Nephron progenitor cell (in vitro differentiated cells): ENCODE results near the gene NCAPD3.

Source experiments
- DNase-seq: peaks from one replicate; pipeline ENCODE4 v3.0.0; 2021
- H3K27ac Mint-ChIP-seq: 2 replicates; pipeline ENCODE4 v1.8.0; 2021; ENCODE audit warnings: mild to moderate bottlenecking, moderate library complexity, mixed read lengths
- H3K27me3 Mint-ChIP-seq: 2 replicates; pipeline ENCODE4 v1.8.0; 2021; ENCODE audit warnings: mild to moderate bottlenecking, low read depth, mixed read lengths; ENCODE audit not compliant: poor library complexity
- H3K36me3 Mint-ChIP-seq: 2 replicates; pipeline ENCODE4 v1.8.0; 2021; ENCODE audit warnings: low read depth, mixed read lengths
- H3K4me1 Mint-ChIP-seq: 2 replicates; pipeline ENCODE4 v1.8.0; 2021; ENCODE audit warnings: mixed read lengths
- H3K4me3 Mint-ChIP-seq: 2 replicates; pipeline ENCODE4 v1.8.0; 2021; ENCODE audit warnings: mild to moderate bottlenecking, moderate library complexity, mixed read lengths
- H3K9me3 Mint-ChIP-seq: 2 replicates; pipeline ENCODE4 v1.8.0; 2021; ENCODE audit warnings: mild to moderate bottlenecking, moderate library complexity, mixed read lengths
- TF ChIP-seq, protein P1 (sequence below): fragments of 200-600 bp; sonication (generic); IDR thresholded peaks from 2 replicates; pipeline ENCODE4 v1.5.0; 2021; ENCODE audit warnings: antibody characterized with exemption

The NCAPD3 gene

DNA sequence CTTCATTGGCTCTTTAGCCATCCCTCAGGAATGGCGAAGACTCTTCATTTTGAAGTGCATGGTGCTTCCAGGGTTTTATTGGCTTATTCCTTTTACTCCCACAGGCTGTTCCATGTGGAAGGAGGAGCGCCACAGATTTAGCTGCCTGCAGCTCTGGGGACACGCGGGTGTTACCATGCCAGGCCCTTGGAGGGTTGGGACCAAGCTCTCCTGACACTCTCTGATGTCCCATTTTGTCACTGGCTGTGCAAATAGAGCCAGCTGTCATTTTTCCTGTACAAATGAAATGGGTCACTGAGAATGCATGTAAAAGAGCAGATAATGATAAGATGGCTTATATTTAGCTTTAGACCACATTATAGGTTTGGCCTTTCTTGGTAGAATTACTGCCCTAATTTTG, 20.1 kb upstream of the NCAPD3 start:
- Mint-ChIP-seq H3K27ac (no peak overlapping the region), H3K36me3 (peaks cover 26% of the 10 kb centered on the region), H3K4me3 (no peak overlapping the region), H3K9me3 (no peaks in the 10 kb centered on the region), H3K4me1 (no peaks in the 10 kb centered on the region), H3K27me3 (no peaks in the 10 kb centered on the region)
- TF ChIP-seq, protein P1, sequence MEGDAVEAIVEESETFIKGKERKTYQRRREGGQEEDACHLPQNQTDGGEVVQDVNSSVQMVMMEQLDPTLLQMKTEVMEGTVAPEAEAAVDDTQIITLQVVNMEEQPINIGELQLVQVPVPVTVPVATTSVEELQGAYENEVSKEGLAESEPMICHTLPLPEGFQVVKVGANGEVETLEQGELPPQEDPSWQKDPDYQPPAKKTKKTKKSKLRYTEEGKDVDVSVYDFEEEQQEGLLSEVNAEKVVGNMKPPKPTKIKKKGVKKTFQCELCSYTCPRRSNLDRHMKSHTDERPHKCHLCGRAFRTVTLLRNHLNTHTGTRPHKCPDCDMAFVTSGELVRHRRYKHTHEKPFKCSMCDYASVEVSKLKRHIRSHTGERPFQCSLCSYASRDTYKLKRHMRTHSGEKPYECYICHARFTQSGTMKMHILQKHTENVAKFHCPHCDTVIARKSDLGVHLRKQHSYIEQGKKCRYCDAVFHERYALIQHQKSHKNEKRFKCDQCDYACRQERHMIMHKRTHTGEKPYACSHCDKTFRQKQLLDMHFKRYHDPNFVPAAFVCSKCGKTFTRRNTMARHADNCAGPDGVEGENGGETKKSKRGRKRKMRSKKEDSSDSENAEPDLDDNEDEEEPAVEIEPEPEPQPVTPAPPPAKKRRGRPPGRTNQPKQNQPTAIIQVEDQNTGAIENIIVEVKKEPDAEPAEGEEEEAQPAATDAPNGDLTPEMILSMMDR, result no peak
- DNase-seq, result no peak

DNA sequence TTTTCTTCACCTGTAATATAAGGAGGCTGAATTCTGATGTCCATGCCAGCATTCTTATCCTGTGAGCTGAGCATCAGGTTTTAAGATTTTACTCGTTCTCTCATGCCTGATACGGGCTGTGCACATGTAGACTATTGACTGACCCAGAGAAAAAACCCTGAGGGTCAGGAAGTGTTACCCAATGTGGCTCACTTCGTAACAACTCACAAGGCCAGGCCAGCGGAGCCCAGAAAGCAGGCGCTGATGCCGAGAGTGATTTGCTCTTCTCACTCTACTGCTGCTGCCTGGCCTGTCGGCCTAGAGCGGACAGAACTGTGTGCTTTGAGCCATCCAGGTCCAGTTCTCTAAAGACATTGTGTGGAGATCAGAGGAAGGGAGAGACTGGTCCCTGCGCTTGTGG, 18.6 kb upstream of the NCAPD3 start:
- no peak for DNase-seq
- Mint-ChIP-seq H3K27ac (no peak overlapping the region), H3K27me3 (peaks cover 3% of the 10 kb centered on the region), H3K9me3 (no peaks in the 10 kb centered on the region), H3K4me1 (no peaks in the 10 kb centered on the region), H3K36me3 (peaks cover 23% of the 10 kb centered on the region), H3K4me3 (no peak overlapping the region)
- TF ChIP-seq, protein P1, result no peak

DNA sequence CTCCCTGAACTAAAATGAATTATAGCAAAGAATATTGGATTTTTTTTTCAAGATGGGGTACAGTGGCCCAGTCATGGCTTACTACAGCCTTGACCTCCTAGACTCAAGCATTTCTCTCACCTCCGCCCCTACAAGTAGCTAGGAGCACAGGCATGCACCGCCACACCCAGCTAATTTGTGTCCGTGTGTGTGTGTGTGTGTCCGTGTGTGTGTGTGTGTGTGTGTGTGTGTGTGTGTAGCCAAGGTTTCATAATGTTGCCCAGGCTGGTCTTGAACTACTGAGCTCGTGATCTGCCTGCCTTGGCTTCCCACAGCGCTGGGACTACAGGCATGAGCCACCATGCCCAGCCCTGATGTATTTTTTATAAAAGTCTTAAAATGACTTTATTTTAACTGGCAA, 16.8 kb upstream of the NCAPD3 start:
- DNase-seq, result no peak
- no peaks in the 10 kb centered on the region for H3K4me1 Mint-ChIP-seq
- TF ChIP-seq, protein P1, result no peak
- H3K9me3 Mint-ChIP-seq, result no peaks in the 10 kb centered on the region
- peaks cover 26% of the 10 kb centered on the region for H3K36me3 Mint-ChIP-seq
- peaks cover 3% of the 10 kb centered on the region for H3K27me3 Mint-ChIP-seq
- H3K4me3 Mint-ChIP-seq, result no peak overlapping the region
- no peak overlapping the region for H3K27ac Mint-ChIP-seq

DNA sequence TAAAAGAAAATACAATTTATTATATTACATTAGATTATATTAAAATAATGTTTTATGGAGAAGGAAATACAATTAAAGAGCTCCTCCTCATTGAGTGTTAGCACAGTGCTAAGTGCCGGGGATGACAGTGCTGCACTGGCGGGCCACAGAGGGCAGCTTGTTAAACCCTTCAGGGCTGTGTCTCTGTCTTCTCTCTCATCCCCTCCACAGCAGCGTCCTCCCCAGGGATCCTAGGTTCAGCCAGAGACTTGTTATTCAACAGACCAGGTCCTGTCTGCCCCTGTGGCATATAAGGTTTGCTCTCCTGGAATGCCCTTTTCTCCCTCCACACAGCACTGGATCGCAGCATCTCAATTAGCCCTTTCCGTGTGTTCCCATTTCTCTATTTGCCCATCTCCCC, 15.2 kb upstream of the NCAPD3 start:
- Mint-ChIP-seq H3K4me1 (no peaks in the 10 kb centered on the region), H3K4me3 (no peak overlapping the region)

DNA sequence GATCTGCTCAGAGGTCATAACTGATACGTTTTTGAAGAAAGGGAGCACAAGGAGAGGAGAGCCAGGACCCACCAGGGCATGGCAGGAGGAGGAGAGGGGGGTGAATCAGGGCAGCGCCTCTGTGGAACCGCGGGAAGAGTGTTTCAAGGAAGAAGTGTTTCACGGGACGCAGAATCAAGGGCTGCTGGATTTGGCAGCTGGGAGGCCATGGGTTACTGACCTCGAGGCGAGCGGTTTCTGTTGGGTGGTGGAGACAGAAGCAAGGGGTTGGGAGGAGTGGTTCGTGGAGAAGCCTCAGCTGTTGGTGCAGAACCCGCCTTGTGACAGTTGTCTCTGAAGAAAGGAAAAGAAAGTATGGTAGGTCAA, 13.8 kb upstream of the NCAPD3 start:
- H3K4me3 Mint-ChIP-seq, result no peak overlapping the region
- H3K27ac Mint-ChIP-seq, result peak overlapping the region; percentile 37
- TF ChIP-seq, protein P1, result no peak
- H3K27me3 Mint-ChIP-seq, result peaks cover 3% of the 10 kb centered on the region
- peaks cover 5% of the 10 kb centered on the region for H3K4me1 Mint-ChIP-seq
- DNase-seq, result no peak
- H3K9me3 Mint-ChIP-seq, result no peaks in the 10 kb centered on the region
- H3K36me3 Mint-ChIP-seq, result peaks cover 34% of the 10 kb centered on the region

More for the DNA sequence above, 15.2 kb upstream of the NCAPD3 start:
- Mint-ChIP-seq H3K36me3 (peaks cover 34% of the 10 kb centered on the region), H3K27ac (no peak overlapping the region), H3K27me3 (peaks cover 3% of the 10 kb centered on the region), H3K9me3 (no peaks in the 10 kb centered on the region)
- TF ChIP-seq, protein P1, result no peak
- no peak for DNase-seq

DNA sequence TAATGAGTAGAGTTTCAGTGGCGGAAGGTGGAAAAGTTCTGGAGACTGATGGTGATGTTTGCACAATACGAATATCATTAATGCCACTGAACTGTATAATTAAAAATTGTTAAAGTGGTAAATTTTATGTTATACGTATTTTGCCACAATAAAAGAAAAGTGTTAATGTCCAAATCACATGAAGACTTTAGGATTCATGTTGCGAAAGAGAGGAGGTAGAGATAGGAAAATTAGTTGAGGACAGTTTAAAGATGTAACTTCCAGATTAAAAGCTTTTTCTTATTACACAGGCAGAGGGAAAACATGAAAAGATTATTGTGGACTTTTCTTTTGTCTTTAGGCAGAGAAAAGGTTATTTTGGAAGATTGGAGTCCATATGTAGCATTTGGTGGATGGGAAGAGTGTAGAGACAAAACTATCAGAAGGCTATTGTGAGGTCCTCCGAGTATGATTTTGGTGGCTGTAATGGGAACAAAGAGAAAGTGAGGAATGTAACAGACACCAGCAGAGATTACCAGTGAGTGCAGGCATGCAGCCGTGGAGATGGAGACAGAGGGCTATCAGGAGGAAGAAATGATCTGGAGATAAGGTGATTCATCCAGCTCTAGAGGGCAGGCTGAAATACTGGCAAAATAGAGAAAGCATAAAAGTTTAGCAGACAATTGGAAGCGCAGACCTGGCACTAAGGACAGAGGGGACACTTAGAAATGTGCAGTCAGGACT, 13.2 kb upstream of the NCAPD3 start:
- peak overlapping the region; percentile 37 for H3K27ac Mint-ChIP-seq
- H3K4me1 Mint-ChIP-seq, result peaks cover 11% of the 10 kb centered on the region
- no peak overlapping the region for H3K4me3 Mint-ChIP-seq
- H3K9me3 Mint-ChIP-seq, result no peaks in the 10 kb centered on the region
- peaks cover 34% of the 10 kb centered on the region for H3K36me3 Mint-ChIP-seq
- peaks cover 3% of the 10 kb centered on the region for H3K27me3 Mint-ChIP-seq
- TF ChIP-seq, protein P1, result no peak
- no peak for DNase-seq
